Caco-2 (cell line): ENCODE data around the gene CDK14. TPM values are rescaled to one million over a fixed set of nuclear protein-coding genes. Genes with fewer than 3 reads are reported as not detected.

Experiments used
- BruUV-seq: library from RNA; stranded (reverse); fragments of 400-500 nt; replicated peaks from 2 replicates; lab custom pipeline; 2021; lab: Mats Ljungman, UMichigan
- CTCF ChIA-PET: fragments of 300-600 bp; sonication (Branson Sonifier 250); formaldehyde crosslinking; loops from one replicate; lab custom pipeline; 2022; ENCODE audit warnings: antibody characterized with exemption; lab: Charles Lee
- POLR2A ChIA-PET: fragments of 300-600 bp; sonication (Branson Sonifier 250); formaldehyde crosslinking; loops from one replicate; lab custom pipeline; 2022; ENCODE audit warnings: antibody characterized with exemption; lab: Charles Lee
- DNase-seq, 2 experiments: peaks; one replicate each; pipeline versions ENCODE4 v3.0.0 to v3.0.0-alpha.2; 2020 to 2022
- H3K27me3 ChIP-seq: replicated peaks from 2 replicates; pipeline ENCODE4 v1.6.0; 2011; ENCODE audit warnings: low read length; ENCODE audit not compliant: control insufficient read depth, insufficient read depth
- H3K36me3 ChIP-seq: 2 replicates; pipeline ENCODE4 v1.5.1; 2011; ENCODE audit warnings: low read length; ENCODE audit not compliant: control insufficient read depth, insufficient read depth
- H3K4me1 ChIP-seq: fragments of 250-450 bp; sonication (Bioruptor Pico); 2 replicates; pipeline ENCODE4 v1.5.1; 2020; ENCODE audit warnings: mild to moderate bottlenecking
- H3K4me3 ChIP-seq: 2 replicates; pipeline ENCODE4 v1.5.1; 2011; ENCODE audit warnings: low read depth, mild to moderate bottlenecking, control low read depth, low read length
- H3K9me3 ChIP-seq: fragments of 250-450 bp; sonication (Bioruptor Pico); 2 replicates; pipeline ENCODE4 v1.5.1; 2020; ENCODE audit warnings: mild to moderate bottlenecking, moderate library complexity
- H3K27ac Mint-ChIP-seq: one replicate; pipeline ENCODE4 v1.8.0; 2022; ENCODE audit warnings: mixed read lengths; ENCODE audit not compliant: unreplicated experiment
- H3K27me3 Mint-ChIP-seq: one replicate; pipeline ENCODE4 v1.8.0; 2022; ENCODE audit warnings: mixed read lengths; ENCODE audit not compliant: insufficient read depth, unreplicated experiment
- H3K36me3 Mint-ChIP-seq: one replicate; pipeline ENCODE4 v1.8.0; 2022; ENCODE audit warnings: mild to moderate bottlenecking, mixed read lengths; ENCODE audit not compliant: insufficient read depth, unreplicated experiment
- H3K4me1 Mint-ChIP-seq: one replicate; pipeline ENCODE4 v1.8.0; 2022; ENCODE audit warnings: low read depth, mixed read lengths; ENCODE audit not compliant: unreplicated experiment
- H3K4me3 Mint-ChIP-seq: one replicate; pipeline ENCODE4 v1.8.0; 2022; ENCODE audit warnings: mild to moderate bottlenecking, moderate library complexity, mixed read lengths; ENCODE audit not compliant: unreplicated experiment
- H3K9me3 Mint-ChIP-seq: one replicate; pipeline ENCODE4 v1.8.0; 2022; ENCODE audit warnings: mixed read lengths; ENCODE audit not compliant: unreplicated experiment
- CTCF ChIP-seq, 2 experiments: fragments of 200-600 bp in 1 of 2; IDR thresholded peaks; 1 replicate in 1 of 2; 2 replicates in 1 of 2; pipeline versions ENCODE4 v1.5.1 to v1.8.0; 2011 to 2022; ENCODE audit warnings: antibody characterized with exemption in 1 of 2, control low read depth in 1 of 2, inconsistent platforms in 1 of 2, low read depth in 1 of 2, low read length in 1 of 2, mild to moderate bottlenecking in 1 of 2, moderate library complexity in 1 of 2; ENCODE audit not compliant: insufficient read depth in 1 of 2, severe bottlenecking in 1 of 2, unreplicated experiment in 1 of 2
- intact Hi-C: fragments of 100-400 bp; cut with micrococcal nuclease; formaldehyde crosslinking; loops from one replicate; pipeline ENCODE4 v1.10.0; 2022; ENCODE audit not compliant: unreplicated experiment
- total RNA-seq: library from RNA; stranded (reverse); gene quantifications from 2 replicates; pipeline ENCODE4 v1.2.3, GENCODE V29; 2022

CDK14 gene
- total RNA-seq, 1 experiment from 2014 or later = 18.2 TPM

DNA sequence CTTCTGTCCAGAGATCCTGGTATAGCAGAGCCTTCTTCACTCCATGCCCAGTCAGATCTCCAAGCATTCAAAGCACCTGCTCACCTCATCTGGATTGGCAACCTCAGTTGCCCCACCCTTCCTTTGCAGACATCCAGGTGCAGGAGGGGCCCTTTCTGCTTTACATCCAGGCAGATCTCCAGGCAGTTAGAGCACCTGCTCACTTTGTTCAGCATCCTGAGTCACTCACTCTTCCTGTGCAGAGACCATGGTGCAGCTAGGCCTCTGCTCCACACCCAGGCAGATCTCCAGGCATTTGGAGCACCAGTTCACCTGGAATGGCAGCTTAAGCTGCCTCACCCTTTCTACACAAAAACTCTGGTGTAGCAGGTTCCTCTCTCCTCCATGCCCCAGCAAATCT is 153.1 kb downstream of the CDK14 start:
- H3K9me3 ChIP-seq = no peaks in the 10 kb centered on the region
- H3K4me3 ChIP-seq = no peak overlapping the region
- ChIA-PET POLR2A (no interaction called here), CTCF (no interaction called here)
- H3K4me1 Mint-ChIP-seq = no peaks in the 10 kb centered on the region
- no peaks in the 10 kb centered on the region for H3K27me3 ChIP-seq
- H3K4me1 ChIP-seq = no peaks in the 10 kb centered on the region
- intact Hi-C loops = loop anchor here (1.0 to 5.0 kb wide), 3 partner anchors 22 to 152 kb away; partner anchors contain the start of gene CDK14
- BruUV-seq = no TSS peak
- H3K36me3 ChIP-seq = no peaks in the 10 kb centered on the region
- H3K27me3 Mint-ChIP-seq = no peaks in the 10 kb centered on the region
- no peak for TF ChIP-seq CTCF (IDR thresholded peaks at IDR 0.05; ENCODE audit: insufficient read depth in 1 of 2, low read depth in 1 of 2, low read length in 1 of 2, severe bottlenecking in 1 of 2, unreplicated experiment in 1 of 2)
- DNase-seq = no peak
- peaks cover 6% of the 10 kb centered on the region for H3K36me3 Mint-ChIP-seq
- H3K9me3 Mint-ChIP-seq = peaks cover 9% of the 10 kb centered on the region
- no peak overlapping the region for H3K27ac Mint-ChIP-seq
- H3K4me3 Mint-ChIP-seq = no peak overlapping the region

DNA sequence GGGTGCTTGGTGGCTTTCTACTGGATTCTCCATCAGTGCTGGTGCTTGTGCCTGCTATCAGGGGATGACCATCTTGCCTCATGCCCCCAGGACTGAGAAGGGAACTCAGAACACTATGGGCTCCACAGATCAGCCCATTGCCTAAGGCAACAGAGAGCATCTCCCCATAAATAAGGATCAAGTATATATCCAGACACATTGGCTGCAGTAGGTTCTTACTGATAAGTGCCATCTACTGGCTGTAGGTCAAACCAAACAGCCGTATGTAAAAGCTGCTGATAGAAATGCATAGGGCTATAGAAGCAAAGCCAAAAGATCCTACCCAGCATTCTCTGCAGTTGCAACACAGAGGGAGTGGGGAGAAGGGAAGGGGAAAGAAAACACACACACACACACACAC is 153.7 kb downstream of the CDK14 start:
- Mint-ChIP-seq H3K9me3 (peaks cover 6% of the 10 kb centered on the region), H3K4me1 (no peaks in the 10 kb centered on the region), H3K27me3 (no peaks in the 10 kb centered on the region)

DNA sequence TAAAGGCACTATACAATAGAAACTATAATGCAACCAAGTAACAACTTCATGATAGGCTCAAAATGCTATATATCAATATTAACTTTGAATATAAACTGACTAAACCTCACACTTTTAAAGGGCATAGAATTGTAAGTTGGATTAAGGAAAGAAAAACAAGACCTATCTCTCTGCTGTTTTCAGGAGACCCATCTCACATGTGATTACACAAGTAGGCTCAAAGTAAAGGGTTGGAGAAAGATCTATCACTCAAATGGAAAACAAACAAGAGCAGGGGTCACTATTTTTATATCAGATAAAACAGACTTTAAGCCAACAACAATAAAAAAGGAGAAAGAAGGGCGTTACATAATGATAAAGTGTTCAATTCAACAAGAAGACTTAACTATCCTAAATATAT is 155.5 kb downstream of the CDK14 start:
- no peak for DNase-seq
- CTCF ChIA-PET = no interaction called here
- H3K36me3 ChIP-seq = no peaks in the 10 kb centered on the region
- H3K36me3 Mint-ChIP-seq = peaks cover 6% of the 10 kb centered on the region
- no peaks in the 10 kb centered on the region for H3K9me3 Mint-ChIP-seq
- H3K27ac Mint-ChIP-seq = peak overlapping the region; percentile 62
- POLR2A ChIA-PET = no interaction called here
- no TSS peak for BruUV-seq
- intact Hi-C loops = loop anchor here (5.0 to 10.0 kb wide), 2 partner anchors 34 to 283 kb away; no protein-coding TSS in a partner anchor
- H3K4me1 Mint-ChIP-seq = no peaks in the 10 kb centered on the region
- H3K9me3 ChIP-seq = no peaks in the 10 kb centered on the region
- no peak for TF ChIP-seq CTCF (IDR thresholded peaks at IDR 0.05; ENCODE audit: insufficient read depth in 1 of 2, low read depth in 1 of 2, low read length in 1 of 2, severe bottlenecking in 1 of 2, unreplicated experiment in 1 of 2)
- H3K4me1 ChIP-seq = no peaks in the 10 kb centered on the region
- no peaks in the 10 kb centered on the region for H3K27me3 ChIP-seq
- H3K27me3 Mint-ChIP-seq = no peaks in the 10 kb centered on the region
- no peak overlapping the region for H3K4me3 Mint-ChIP-seq
- no peak overlapping the region for H3K4me3 ChIP-seq

More for the DNA sequence above, 153.7 kb downstream of the CDK14 start:
- ChIA-PET CTCF (interaction anchor here (0.6 to 1.0 kb wide), 6 partner anchors 17 to 180 kb away, joined by 3 to 5 read pairs (median 3); no protein-coding TSS in a partner anchor), POLR2A (no interaction called here)
- no peaks in the 10 kb centered on the region for H3K36me3 ChIP-seq
- no peaks in the 10 kb centered on the region for H3K9me3 ChIP-seq
- peak; percentile 14 to 39 for TF ChIP-seq CTCF (IDR thresholded peaks at IDR 0.05; ENCODE audit: insufficient read depth in 1 of 2, low read depth in 1 of 2, low read length in 1 of 2, severe bottlenecking in 1 of 2, unreplicated experiment in 1 of 2)
- H3K27me3 ChIP-seq = no peaks in the 10 kb centered on the region
- BruUV-seq = no TSS peak
- DNase-seq = peak; percentile 46 to 51
- no peak overlapping the region for H3K4me3 ChIP-seq
- peaks cover 6% of the 10 kb centered on the region for H3K36me3 Mint-ChIP-seq
- H3K4me1 ChIP-seq = no peaks in the 10 kb centered on the region
- H3K4me3 Mint-ChIP-seq = no peak overlapping the region
- H3K27ac Mint-ChIP-seq = no peak overlapping the region
- intact Hi-C loops = loop anchor here (1.0 to 10.0 kb wide), 5 partner anchors 23 to 285 kb away; partner anchors contain the start of gene CDK14
